Right atrium auricular region (tissue), 2 donors: ENCODE measurements around the gene GABRA5. TPM values are rescaled to one million over a fixed set of nuclear protein-coding genes. Genes with fewer than 3 reads are reported as not detected.

Experiments used
- DNase-seq: peaks from one replicate; pipeline ENCODE4 v3.0.0-alpha.2; 2019; ENCODE audit warnings: low spot score
- H3K27ac ChIP-seq, 2 donors: fragments of 200-600 bp; sonication (generic); 1 replicate in 1 of 2; 2 replicates in 1 of 2; pipeline ENCODE4 v1.5.1; 2016 to 2019
- H3K27me3 ChIP-seq, 2 donors: fragments of 200-600 bp; sonication (generic); one replicate each; pipeline versions ENCODE4 v1.5.1 to v1.6.0; 2017 to 2019
- H3K36me3 ChIP-seq: fragments of 200-600 bp; sonication (generic); one replicate; pipeline ENCODE4 v1.5.1; 2016
- H3K4me1 ChIP-seq, 2 donors: fragments of 200-600 bp; sonication (generic); one replicate each; pipeline versions ENCODE4 v1.5.1 to v1.6.0; 2017 to 2019
- H3K4me3 ChIP-seq, 2 donors: fragments of 200-600 bp; sonication (generic); 1 replicate in 1 of 2; 2 replicates in 1 of 2; pipeline ENCODE4 v1.5.1; 2017 to 2019; ENCODE audit warnings: mild to moderate bottlenecking in 1 of 2, moderate library complexity in 1 of 2
- H3K9me3 ChIP-seq, 2 donors: fragments of 200-600 bp; sonication (generic); one replicate each; pipeline ENCODE4 v1.5.1; 2019
- CTCF ChIP-seq, 2 donors: fragments of 200-600 bp; sonication (generic); IDR thresholded peaks; one replicate each; pipeline ENCODE4 v1.5.1; 2019; ENCODE audit warnings: antibody characterized with exemption in 2 of 2
- total RNA-seq, 2 donors: library from RNA; depleted of rRNA; stranded (reverse); fragments of >200 nt; gene quantifications; one replicate each; pipeline ENCODE4 v1.1.0, GENCODE V29; 2016

The GABRA5 gene
- total RNA-seq, 2 donors from 2014 or later: 0.59 to 0.78 TPM

- no peak for TF ChIP-seq CTCF (IDR thresholded peaks at IDR 0.05)
- Histone ChIP-seq H3K4me3 (no peak overlapping the region), H3K9me3 (no peaks in the 10 kb centered on the region), H3K36me3 (no peaks in the 10 kb centered on the region), H3K4me1 (no peaks in the 10 kb centered on the region), H3K27ac (no peak overlapping the region), H3K27me3 (no peaks in the 10 kb centered on the region)
- DNase-seq: no peak
These were observed 24.5 kb upstream of the GABRA5 start for GRCh38 chr15:26842391-26842790.

GRCh38 chr15:26844901-26845300, 22.0 kb upstream of the GABRA5 start:
- H3K4me1 ChIP-seq: no peaks in the 10 kb centered on the region
- H3K27me3 ChIP-seq: no peaks in the 10 kb centered on the region
- H3K4me3 ChIP-seq: no peak overlapping the region
- no peaks in the 10 kb centered on the region for H3K36me3 ChIP-seq
- TF ChIP-seq CTCF (IDR thresholded peaks at IDR 0.05): no peak
- H3K9me3 ChIP-seq: no peaks in the 10 kb centered on the region
- DNase-seq: no peak
- no peak overlapping the region for H3K27ac ChIP-seq

GRCh38 chr15:26848498-26848897, 18.4 kb upstream of the GABRA5 start:
- Histone ChIP-seq H3K27me3 (no peaks in the 10 kb centered on the region), H3K9me3 (no peaks in the 10 kb centered on the region), H3K36me3 (no peaks in the 10 kb centered on the region), H3K4me3 (no peak overlapping the region), H3K27ac (no peak overlapping the region), H3K4me1 (no peaks in the 10 kb centered on the region)
- no peak for DNase-seq
- TF ChIP-seq CTCF (IDR thresholded peaks at IDR 0.05): no peak

GRCh38 chr15:26850161-26850560, 16.7 kb upstream of the GABRA5 start:
- no peak overlapping the region for H3K4me3 ChIP-seq
- DNase-seq: no peak
- no peaks in the 10 kb centered on the region for H3K4me1 ChIP-seq
- H3K27me3 ChIP-seq: no peaks in the 10 kb centered on the region
- no peaks in the 10 kb centered on the region for H3K36me3 ChIP-seq
- TF ChIP-seq CTCF (IDR thresholded peaks at IDR 0.05): no peak
- no peaks in the 10 kb centered on the region for H3K9me3 ChIP-seq
- no peak overlapping the region for H3K27ac ChIP-seq

GRCh38 chr15:26852980-26853379, 13.9 kb upstream of the GABRA5 start:
- Histone ChIP-seq H3K27ac (no peak overlapping the region), H3K9me3 (no peaks in the 10 kb centered on the region), H3K27me3 (no peaks in the 10 kb centered on the region), H3K4me3 (no peak overlapping the region), H3K36me3 (no peaks in the 10 kb centered on the region), H3K4me1 (no peaks in the 10 kb centered on the region)
- no peak for DNase-seq
- TF ChIP-seq CTCF (IDR thresholded peaks at IDR 0.05): no peak

GRCh38 chr15:26854435-26854834, 12.4 kb upstream of the GABRA5 start:
- DNase-seq: no peak
- H3K36me3 ChIP-seq: no peaks in the 10 kb centered on the region
- no peaks in the 10 kb centered on the region for H3K4me1 ChIP-seq
- no peak overlapping the region for H3K4me3 ChIP-seq
- H3K27ac ChIP-seq: no peak overlapping the region
- no peaks in the 10 kb centered on the region for H3K27me3 ChIP-seq
- no peak for TF ChIP-seq CTCF (IDR thresholded peaks at IDR 0.05)
- no peaks in the 10 kb centered on the region for H3K9me3 ChIP-seq
